ENCODE results near the gene AHNAK.

AHNAK gene

DNA sequence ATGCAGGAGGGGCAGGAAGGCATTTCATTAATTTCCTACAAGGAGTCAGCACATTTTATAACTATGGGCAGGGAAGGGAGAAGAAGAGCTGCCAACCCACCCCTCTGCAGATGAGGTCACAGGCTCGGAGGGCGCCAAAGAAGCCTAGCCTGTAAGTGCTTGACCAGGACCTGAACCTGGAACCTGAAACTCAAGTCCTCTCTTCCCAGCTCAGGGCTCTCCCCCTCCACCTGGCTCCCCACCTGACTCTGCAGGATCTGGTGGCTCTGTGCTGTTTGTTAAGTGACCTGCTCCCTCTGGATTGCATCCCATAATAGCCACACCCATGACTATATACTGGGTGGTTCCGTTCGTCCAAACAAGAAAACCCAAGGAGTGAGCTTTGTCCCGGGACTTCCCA, 100.5 kb downstream of the AHNAK start:
- peaks cover 37% of the 10 kb centered on the region for H3K27me3 Mint-ChIP-seq
- H3K36me3 Mint-ChIP-seq (ENCODE audit: low read depth) = no peaks in the 10 kb centered on the region
- no peak overlapping the region for H3K4me3 Mint-ChIP-seq
- H3K9me3 Mint-ChIP-seq = no peaks in the 10 kb centered on the region
- no peak for DNase-seq
- no peak overlapping the region for H3K27ac Mint-ChIP-seq
- H3K4me1 Mint-ChIP-seq (ENCODE audit: low read depth) = peaks cover 11% of the 10 kb centered on the region

DNA sequence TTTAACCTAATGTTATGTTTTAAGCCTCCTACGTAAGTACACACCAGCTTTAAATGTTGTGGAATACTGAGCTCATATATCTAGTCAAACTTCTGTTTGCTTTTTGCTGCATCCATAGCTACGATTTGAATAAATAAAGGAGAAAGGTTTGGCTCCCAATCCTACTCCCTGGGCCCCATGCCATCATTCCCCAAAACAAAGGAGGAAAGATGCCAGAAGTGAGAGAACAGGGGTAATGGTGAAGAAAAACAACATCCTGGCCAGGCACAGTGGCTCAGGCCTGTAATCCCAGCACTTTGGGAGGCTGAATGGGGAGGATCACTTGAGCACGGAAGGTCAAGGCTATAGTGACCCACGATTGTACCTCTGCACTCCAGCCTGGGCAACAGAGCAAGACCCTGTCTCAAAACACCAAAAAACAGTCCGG, 101.3 kb downstream of the AHNAK start:
- Mint-ChIP-seq H3K27me3 (peaks cover 37% of the 10 kb centered on the region), H3K36me3 (ENCODE audit: low read depth) (no peaks in the 10 kb centered on the region), H3K4me3 (no peak overlapping the region), H3K4me1 (ENCODE audit: low read depth) (peaks cover 11% of the 10 kb centered on the region), H3K27ac (no peak overlapping the region), H3K9me3 (no peaks in the 10 kb centered on the region)
- DNase-seq = no peak

DNA sequence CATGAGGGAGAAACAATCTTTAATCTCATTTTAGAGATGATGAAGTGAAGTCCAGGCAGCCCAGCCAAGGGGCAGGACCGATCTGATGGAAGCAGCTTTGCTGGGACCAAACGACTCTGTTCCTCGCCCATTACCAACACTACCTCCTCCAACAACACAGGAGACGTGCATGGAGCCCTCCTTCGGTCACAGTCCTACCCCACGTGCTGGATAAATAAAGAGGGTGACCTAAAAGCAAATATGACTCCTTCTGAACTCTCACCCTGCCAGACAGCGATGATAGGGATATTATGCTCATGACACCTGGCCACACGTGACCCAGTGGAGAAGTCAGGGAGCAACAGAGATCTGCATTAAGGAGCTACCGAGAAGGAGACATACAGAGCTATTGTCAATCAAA, 101.8 kb downstream of the AHNAK start:
- no peak for DNase-seq
- peaks cover 11% of the 10 kb centered on the region for H3K4me1 Mint-ChIP-seq (ENCODE audit: low read depth)
- H3K4me3 Mint-ChIP-seq = peak overlapping the region; percentile 66
- peaks cover 37% of the 10 kb centered on the region for H3K27me3 Mint-ChIP-seq
- no peaks in the 10 kb centered on the region for H3K9me3 Mint-ChIP-seq
- no peak overlapping the region for H3K27ac Mint-ChIP-seq
- no peaks in the 10 kb centered on the region for H3K36me3 Mint-ChIP-seq (ENCODE audit: low read depth)

DNA sequence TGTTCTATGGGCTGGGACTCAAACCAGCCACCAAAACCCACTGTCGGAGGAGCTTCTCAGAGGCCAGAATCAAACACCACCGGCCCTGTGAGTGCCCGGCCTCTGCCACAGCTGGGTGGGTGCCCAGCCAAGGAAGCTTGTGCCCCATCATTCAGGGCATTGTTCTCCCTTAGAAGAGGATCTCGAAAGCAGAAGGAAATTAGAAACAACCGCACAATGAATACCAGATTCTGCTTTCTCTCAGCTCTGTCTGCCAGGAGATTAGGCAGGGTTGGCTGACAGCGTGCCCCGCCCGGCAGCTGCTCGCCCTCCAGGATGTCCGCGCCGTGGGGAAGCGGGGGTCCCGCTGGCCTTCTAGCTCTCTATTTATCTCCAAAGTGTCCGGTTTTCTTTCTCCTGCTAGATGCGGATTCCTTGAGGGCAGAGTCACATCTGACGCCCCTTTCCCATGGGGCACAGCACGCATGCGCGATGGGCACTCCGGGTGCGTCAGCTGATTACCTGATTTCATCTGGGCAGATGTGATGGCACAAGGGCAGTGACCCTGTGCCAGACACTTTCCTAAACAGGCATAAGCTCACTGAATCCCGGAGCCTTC, 102.3 kb downstream of the AHNAK start:
- H3K27ac Mint-ChIP-seq = peak overlapping the region; percentile 7
- H3K4me3 Mint-ChIP-seq = peak overlapping the region; percentile 66
- peaks cover 11% of the 10 kb centered on the region for H3K4me1 Mint-ChIP-seq (ENCODE audit: low read depth)
- peak; percentile 63 for DNase-seq
- H3K36me3 Mint-ChIP-seq (ENCODE audit: low read depth) = no peaks in the 10 kb centered on the region
- H3K9me3 Mint-ChIP-seq = no peaks in the 10 kb centered on the region
- peaks cover 37% of the 10 kb centered on the region for H3K27me3 Mint-ChIP-seq

DNA sequence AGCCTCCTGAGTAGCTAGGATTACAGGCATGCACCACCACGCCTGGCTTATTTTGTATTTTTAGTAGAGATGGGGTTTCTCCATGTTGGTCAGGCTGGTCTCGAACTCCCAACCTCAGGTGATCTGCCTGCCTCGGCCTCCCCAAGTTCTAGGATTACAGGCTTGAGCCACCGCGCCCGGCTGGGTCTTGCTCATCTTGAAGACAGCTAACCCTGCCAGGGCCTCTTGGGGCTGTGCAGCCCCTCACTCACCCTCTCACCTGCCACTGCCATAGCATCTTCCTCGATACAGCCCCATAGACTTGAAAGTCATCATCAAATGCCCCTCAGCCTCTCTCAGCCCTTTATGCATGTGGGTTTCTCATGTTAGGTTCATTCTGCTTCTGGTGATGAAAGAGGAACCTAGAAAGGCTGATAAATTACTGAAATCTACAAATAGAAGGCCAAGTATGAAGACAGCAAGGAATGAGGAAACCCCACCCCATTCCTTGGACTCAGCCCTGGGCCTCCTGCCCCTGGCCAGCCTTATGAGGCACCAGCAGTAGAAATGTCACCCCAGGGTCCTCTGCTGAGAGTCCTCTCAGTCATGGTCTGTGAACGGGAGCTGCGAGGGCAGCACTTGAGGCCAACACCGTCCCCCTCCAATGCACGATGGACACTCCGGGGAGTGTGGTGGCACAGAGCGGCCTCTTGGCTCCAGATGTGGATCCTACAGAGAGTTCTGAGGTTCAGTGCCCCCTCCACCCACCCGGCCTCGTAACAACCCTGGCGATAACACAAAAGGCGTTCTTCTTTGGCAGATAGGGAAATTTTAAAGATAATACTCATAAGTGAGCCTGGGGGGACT, 103.0 kb downstream of the AHNAK start:
- peak overlapping the region; percentile 66 for H3K4me3 Mint-ChIP-seq
- peaks cover 11% of the 10 kb centered on the region for H3K4me1 Mint-ChIP-seq (ENCODE audit: low read depth)
- DNase-seq = no peak
- H3K27ac Mint-ChIP-seq = no peak overlapping the region
- no peaks in the 10 kb centered on the region for H3K36me3 Mint-ChIP-seq (ENCODE audit: low read depth)
- H3K9me3 Mint-ChIP-seq = no peaks in the 10 kb centered on the region
- peaks cover 37% of the 10 kb centered on the region for H3K27me3 Mint-ChIP-seq

DNA sequence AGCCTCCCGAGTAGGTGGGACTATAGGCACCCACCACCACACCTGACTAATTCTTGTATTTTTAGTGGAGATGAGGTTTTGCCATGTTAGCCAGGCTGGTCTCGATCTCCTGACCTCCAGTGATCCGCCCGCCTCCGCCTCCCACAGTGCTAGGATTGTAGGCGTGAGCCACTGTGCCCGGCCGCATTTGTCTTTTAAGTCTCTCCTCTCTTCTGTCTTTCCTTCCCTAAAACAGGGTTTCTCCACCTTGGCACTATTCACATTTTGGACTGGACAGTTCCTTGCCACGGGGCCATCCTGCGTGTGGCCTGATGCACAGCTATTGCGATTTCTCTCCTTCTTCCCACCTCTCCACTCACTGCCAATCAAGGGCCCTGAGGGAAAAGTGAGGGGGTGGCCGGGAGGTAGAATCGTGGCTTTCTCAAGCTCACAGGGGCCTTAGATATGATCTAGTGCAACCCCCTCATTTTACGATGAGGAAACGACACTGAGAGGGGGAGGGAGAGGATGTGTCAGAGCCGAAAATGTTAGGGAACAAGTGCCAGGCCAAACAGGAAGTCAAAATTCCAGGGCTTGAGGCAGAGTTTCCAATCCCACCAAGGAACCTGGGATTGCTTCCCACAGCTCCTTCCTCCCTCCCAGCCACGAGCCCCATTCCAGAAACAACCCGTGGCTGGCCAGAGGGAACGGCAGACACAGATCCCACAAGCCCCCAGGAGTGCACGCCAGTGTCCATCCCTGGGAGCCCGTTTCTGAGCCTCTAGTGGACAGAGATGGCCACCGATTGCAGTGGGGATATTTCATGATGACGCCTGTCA, 106.6 kb downstream of the AHNAK start:
- Mint-ChIP-seq H3K4me1 (ENCODE audit: low read depth) (peaks cover 15% of the 10 kb centered on the region), H3K27me3 (peaks cover 12% of the 10 kb centered on the region), H3K27ac (no peak overlapping the region), H3K4me3 (no peak overlapping the region), H3K36me3 (ENCODE audit: low read depth) (no peaks in the 10 kb centered on the region), H3K9me3 (no peaks in the 10 kb centered on the region)
- DNase-seq = no peak

DNA sequence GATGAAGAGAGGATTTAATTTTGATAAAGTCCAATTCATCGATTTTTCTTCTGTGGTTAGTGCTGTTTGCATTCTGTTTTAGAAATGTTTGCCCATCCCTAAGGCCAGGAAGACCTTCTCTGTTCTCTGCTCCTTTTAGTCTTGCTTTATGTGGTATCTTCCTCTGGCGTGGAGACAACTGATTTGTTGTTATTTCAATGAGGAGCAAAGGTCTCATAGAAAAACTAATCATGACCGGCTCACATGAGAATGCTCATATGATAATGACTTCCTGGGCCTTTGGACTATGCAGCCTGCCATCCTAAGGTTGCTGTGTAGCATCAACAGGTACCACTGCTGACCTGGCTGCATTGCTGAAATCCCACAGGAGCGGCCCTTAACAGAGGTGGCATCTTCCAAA, 108.0 kb downstream of the AHNAK start:
- Mint-ChIP-seq H3K27me3 (no peaks in the 10 kb centered on the region), H3K9me3 (no peaks in the 10 kb centered on the region), H3K27ac (no peak overlapping the region), H3K36me3 (ENCODE audit: low read depth) (no peaks in the 10 kb centered on the region), H3K4me1 (ENCODE audit: low read depth) (peaks cover 13% of the 10 kb centered on the region), H3K4me3 (no peak overlapping the region)
- no peak for DNase-seq

DNA sequence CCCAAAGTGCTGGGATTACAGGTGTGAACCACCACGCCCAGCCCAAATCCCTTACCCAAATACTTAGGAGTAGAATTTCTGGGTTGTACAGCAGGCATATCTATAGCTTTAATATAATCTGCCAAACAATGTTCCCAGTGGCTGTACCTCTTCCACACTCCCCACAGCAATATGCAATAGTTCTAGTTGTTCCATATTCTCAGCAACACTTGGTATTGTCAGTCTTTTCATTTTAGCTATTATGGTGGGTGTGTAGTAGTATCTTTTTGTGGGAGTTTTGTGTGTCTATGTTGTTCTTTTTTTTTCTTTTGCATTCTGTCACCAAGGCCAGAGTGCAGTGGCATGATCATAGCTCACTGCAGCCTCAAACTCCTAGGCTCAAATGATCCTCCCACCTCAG, 109.0 kb downstream of the AHNAK start:
- no peak overlapping the region for H3K27ac Mint-ChIP-seq
- no peaks in the 10 kb centered on the region for H3K9me3 Mint-ChIP-seq
- no peaks in the 10 kb centered on the region for H3K27me3 Mint-ChIP-seq
- DNase-seq = no peak
- no peak overlapping the region for H3K4me3 Mint-ChIP-seq
- H3K36me3 Mint-ChIP-seq (ENCODE audit: low read depth) = no peaks in the 10 kb centered on the region
- H3K4me1 Mint-ChIP-seq (ENCODE audit: low read depth) = peaks cover 18% of the 10 kb centered on the region

DNA sequence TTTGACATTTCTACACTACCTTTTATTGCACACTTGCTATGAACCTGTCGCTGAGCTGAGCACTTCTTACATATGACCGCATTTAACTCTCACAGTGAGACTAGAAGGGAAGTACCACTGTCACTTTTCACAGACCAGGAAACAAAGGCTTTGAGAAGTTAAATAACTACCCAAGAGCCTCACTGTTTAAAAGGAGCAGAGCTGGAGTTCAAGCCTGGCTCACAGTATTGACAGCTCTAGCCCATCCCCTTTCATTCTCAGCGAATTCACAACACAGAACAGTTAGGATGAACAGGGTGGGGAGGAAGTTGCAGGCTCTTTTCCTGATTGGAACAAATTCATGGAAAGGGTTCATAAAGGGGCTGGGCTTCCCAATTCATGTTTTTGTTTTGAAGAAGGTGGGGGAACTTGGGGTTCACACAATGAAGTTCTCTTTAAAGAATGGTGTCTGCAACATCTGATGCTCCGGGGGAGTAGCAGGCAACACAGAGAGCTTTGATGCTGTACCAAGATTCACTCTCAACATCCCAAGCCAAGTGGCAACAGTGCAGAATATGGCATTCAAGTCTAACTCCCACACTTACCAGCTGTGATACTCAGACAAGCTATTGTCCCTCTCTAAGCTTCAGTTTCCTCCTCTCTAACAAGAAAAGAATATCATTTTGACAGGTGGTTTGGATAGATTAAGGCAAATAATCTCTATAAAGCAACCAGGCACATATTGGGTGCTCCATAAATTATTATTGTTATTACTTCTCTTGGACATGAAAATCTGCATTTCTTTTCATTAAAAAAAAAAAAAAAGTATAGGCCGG, 110.6 kb downstream of the AHNAK start:
- DNase-seq = no peak
- Mint-ChIP-seq H3K36me3 (ENCODE audit: low read depth) (no peaks in the 10 kb centered on the region), H3K27ac (no peak overlapping the region), H3K4me3 (no peak overlapping the region), H3K27me3 (no peaks in the 10 kb centered on the region), H3K9me3 (no peaks in the 10 kb centered on the region), H3K4me1 (ENCODE audit: low read depth) (peaks cover 20% of the 10 kb centered on the region)

DNA sequence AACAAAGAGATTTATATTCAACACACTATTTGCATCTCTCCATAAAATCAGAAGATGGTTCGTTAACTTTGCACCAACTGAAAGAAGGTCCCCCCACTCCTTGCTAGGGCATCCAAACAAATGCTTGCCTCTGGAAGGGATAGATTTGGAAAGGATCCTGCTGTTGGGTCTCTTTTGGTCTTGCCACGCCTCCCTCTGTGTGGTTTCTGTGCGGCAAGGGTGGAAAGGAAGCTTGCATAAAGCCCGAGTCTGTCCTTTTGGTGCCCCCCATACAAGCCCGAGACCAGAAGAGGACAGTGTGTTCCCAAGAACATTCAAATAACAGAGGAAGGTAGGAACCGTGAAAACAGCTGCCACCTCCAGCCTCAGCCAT, 112.7 kb downstream of the AHNAK start:
- no peak overlapping the region for H3K27ac Mint-ChIP-seq
- no peak overlapping the region for H3K4me3 Mint-ChIP-seq
- H3K27me3 Mint-ChIP-seq = no peaks in the 10 kb centered on the region
- no peaks in the 10 kb centered on the region for H3K9me3 Mint-ChIP-seq
- H3K4me1 Mint-ChIP-seq (ENCODE audit: low read depth) = peaks cover 30% of the 10 kb centered on the region
- DNase-seq = no peak
- no peaks in the 10 kb centered on the region for H3K36me3 Mint-ChIP-seq (ENCODE audit: low read depth)

DNA sequence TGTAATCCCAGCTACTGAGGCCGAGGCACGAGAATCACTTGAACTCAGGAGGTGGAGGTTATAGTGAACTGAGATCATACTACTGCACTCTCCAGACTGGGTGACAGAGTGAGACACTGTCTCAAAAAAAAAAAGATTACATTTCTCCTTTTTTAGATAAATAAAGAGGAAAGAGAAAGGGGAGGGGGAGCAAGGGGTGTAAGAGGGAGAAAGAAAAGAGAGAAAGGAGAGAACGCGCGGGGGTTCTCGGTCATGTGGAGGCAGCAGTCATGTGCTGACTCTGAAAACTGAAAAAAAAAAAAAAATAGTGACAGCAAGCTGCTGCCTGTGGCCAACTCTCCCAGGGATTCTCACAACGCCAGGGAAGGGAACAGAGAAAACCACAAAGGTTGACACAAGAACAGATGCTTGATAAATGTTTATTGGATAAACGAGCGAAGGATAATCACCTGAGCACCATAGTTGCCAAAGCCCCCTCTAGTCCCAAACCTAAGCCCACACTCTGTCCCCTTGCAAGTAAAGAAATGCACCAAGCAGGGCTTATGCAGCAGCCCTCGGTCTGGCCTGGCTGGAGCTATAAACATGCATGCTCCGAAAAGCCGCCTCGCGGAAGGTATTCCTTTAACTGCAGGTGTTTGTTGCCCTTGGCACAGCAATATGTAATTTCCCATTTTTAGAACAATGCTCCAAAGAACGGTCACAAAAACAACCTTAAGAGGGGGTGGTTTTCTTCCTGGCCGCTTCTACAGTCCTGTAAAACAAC, 113.3 kb downstream of the AHNAK start:
- Mint-ChIP-seq H3K4me1 (ENCODE audit: low read depth) (peaks cover 36% of the 10 kb centered on the region), H3K27ac (no peak overlapping the region), H3K4me3 (no peak overlapping the region), H3K9me3 (no peaks in the 10 kb centered on the region), H3K36me3 (ENCODE audit: low read depth) (no peaks in the 10 kb centered on the region), H3K27me3 (no peaks in the 10 kb centered on the region)
- DNase-seq = no peak

DNA sequence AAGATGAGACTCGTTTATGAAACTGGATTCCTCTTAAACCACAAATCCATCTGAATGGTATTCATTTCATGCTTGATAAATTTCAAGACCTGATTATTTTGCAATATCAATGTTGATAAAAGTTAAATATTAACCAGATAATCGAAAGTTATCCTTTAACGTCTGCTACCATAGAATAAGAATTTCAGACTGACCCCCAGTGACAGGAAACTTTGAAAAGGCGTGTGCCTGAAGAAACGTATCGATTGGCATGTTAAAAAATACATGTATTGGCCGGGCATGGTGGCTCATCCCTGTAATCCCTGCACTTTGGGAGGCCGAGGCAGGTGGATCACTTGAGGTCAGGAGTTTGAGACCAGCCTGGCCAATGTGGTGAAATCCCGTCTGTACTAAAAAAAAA, 113.9 kb downstream of the AHNAK start:
- peaks cover 41% of the 10 kb centered on the region for H3K4me1 Mint-ChIP-seq (ENCODE audit: low read depth)
- H3K27me3 Mint-ChIP-seq = no peaks in the 10 kb centered on the region
- H3K36me3 Mint-ChIP-seq (ENCODE audit: low read depth) = no peaks in the 10 kb centered on the region
- no peak overlapping the region for H3K27ac Mint-ChIP-seq
- no peaks in the 10 kb centered on the region for H3K9me3 Mint-ChIP-seq
- no peak overlapping the region for H3K4me3 Mint-ChIP-seq
- no peak for DNase-seq

DNA sequence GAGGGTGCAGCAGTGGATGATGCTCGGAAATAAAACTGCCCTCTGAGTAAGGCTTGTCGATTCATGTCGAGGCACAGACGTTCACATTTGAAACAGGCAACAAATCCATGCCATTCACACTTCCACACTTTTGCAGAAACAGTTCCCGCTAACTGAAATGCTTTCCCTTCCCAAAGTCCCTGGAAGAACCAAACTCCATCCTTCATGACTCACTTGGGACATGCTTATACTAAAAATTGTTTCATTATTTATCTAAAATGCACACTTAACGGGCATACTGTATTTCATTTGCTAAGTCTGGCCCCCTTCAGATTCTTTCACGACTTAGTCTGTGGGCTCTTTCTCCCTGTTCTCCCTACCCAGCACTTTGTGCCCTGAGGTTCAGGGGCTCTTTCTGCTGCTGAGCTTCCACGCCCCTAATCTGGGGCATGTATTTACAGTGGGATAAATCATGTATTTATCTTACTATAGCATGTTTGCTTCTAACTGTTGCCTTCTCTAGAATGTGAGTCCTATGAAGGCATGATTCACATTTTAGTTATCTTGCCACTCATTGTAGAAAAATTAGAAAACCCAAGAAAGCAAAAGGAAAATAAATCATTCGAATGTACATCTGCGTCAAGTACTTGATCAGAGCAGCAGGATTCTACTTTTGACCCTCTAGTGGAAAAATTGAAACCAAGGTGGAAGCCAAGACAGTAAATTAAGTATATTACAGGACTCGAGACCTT, 115.3 kb downstream of the AHNAK start:
- Mint-ChIP-seq H3K4me3 (no peak overlapping the region), H3K27ac (no peak overlapping the region), H3K9me3 (no peaks in the 10 kb centered on the region), H3K27me3 (no peaks in the 10 kb centered on the region), H3K36me3 (ENCODE audit: low read depth) (no peaks in the 10 kb centered on the region), H3K4me1 (ENCODE audit: low read depth) (peaks cover 53% of the 10 kb centered on the region)
- DNase-seq = no peak
